ENCODE data around the gene TUBB3. TPM values are rescaled to one million over a fixed set of nuclear protein-coding genes. Genes with fewer than 3 reads are reported as not detected.
A peak's percentile ranks its signal among the peaks of the same experiment; 100 is the strongest.

TUBB3 gene
- total and polyA plus RNA-seq, 2 of the 8 experiments (the other 6 are each of a cell fraction or from before 2014, with no cell fraction given) = 275 to 393 TPM

- Histone ChIP-seq H3K4me3 (ENCODE audit: extremely low read depth in 1 of 4, insufficient read depth in 2 of 4, low read depth in 3 of 4, low read length in 4 of 4) (no peak overlapping the region), H4K5ac (ENCODE audit: insufficient read length, low read depth, low read length) (no peak overlapping the region), H2BK12ac (ENCODE audit: low read depth, low read length) (no peak overlapping the region), H3K23ac (ENCODE audit: insufficient read length) (no peak overlapping the region), H3K9ac (replicated peaks in 1 of 4; ENCODE audit: extremely low read depth in 1 of 4, low read depth in 3 of 4, low read length in 3 of 4) (no peak overlapping the region), H2BK15ac (ENCODE audit: low read length) (no peak overlapping the region), H3K79me2 (ENCODE audit: control insufficient read depth in 1 of 2, insufficient read depth in 2 of 2, low read length in 2 of 2) (no peaks in the 10 kb centered on the region), H3K27ac (ENCODE audit: low read depth, low read length) (no peak overlapping the region), H4K20me1 (replicated peaks in 1 of 2; ENCODE audit: control insufficient read depth in 1 of 2, insufficient read depth in 2 of 2, low read length in 2 of 2) (peaks cover 0 to 4% of the 10 kb centered on the region in 2 experiments), H2BK5ac (ENCODE audit: low read depth, low read length) (peak overlapping the region; percentile 35; the same call in 1 of the 2 replicates), H3K9me3 (ENCODE audit: insufficient read depth in 2 of 2, low read depth in 1 of 2, low read length in 1 of 2) (peaks cover 0 to 16% of the 10 kb centered on the region in 2 experiments; a peak in 3 of 4 replicates), H3K4me1 (replicated peaks in 1 of 4; ENCODE audit: control insufficient read depth in 3 of 4, insufficient read depth in 4 of 4, low read length in 3 of 4) (peaks cover 0 to 2% (median 0%) of the 10 kb centered on the region in 4 experiments; a peak in 4 of 7 replicates), H2AFZ (ENCODE audit: low read length) (no peak overlapping the region), H2BK20ac (ENCODE audit: low read length) (no peak overlapping the region), H3K79me1 (ENCODE audit: low read depth, low read length) (no peaks in the 10 kb centered on the region), H4K91ac (replicated peaks; ENCODE audit: insufficient read length, low read length) (no peak overlapping the region), H3K18ac (ENCODE audit: extremely low read depth, low read length) (no peak overlapping the region), H3K27me3 (replicated peaks in 1 of 4; ENCODE audit: control insufficient read depth in 3 of 4, extremely low read depth in 1 of 4, insufficient read depth in 3 of 4, low read length in 3 of 4) (no peaks in the 10 kb centered on the region), H3K4me2 (ENCODE audit: insufficient read depth in 1 of 2, low read depth in 2 of 2, low read length in 2 of 2) (no peak overlapping the region), H2AK5ac (ENCODE audit: low read depth, low read length) (no peak overlapping the region), H3K14ac (ENCODE audit: insufficient read length) (no peak overlapping the region), H3K56ac (replicated peaks; ENCODE audit: insufficient read length, low read depth, low read length) (no peak overlapping the region), H2BK120ac (replicated peaks; ENCODE audit: low read depth, low read length) (no peak overlapping the region), H3K23me2 (ENCODE audit: low read depth, low read length) (no peaks in the 10 kb centered on the region; the same call in 1 of the 2 replicates), H3K4ac (replicated peaks; ENCODE audit: insufficient read length, low read depth, low read length) (no peak overlapping the region), H4K8ac (ENCODE audit: extremely low read depth, insufficient read depth, low read length) (no peak overlapping the region), H3K36me3 (ENCODE audit: control insufficient read depth in 2 of 4, insufficient read depth in 4 of 4, low read length in 3 of 4) (peaks cover 2 to 13% (median 7%) of the 10 kb centered on the region in 4 experiments; a peak in 6 of 8 replicates)
- POLR2A ChIA-PET (ENCODE audit: partially characterized antibody) = interaction anchor here (1.1 to 6.5 kb wide), 2 partner anchors 11 to 107 kb away, joined by 3 to 71 read pairs; partner anchors contain the start of gene TUBB3
- CTCF ChIA-PET (ENCODE audit: partially characterized antibody) = interaction anchor here (0.7 to 5.9 kb wide), 7 partner anchors 10 to 165 kb away, joined by 3 to 70 read pairs (median 4); partner anchors contain the start of genes MC1R and TUBB3
- WGBS, 2 experiments (ENCODE audit: extremely low coverage in 1 of 2, insufficient coverage in 1 of 2, insufficient read length in 1 of 2, insufficient replicate concordance in 2 of 2, low coverage in 1 of 2, low lambda C conversion rate in 2 of 2, missing lambda C conversion rate in 1 of 2) = 95% methylated on average over 14 of the region's 14 CpGs; no CpG with 5 or more reads in 1 of the 2 experiments
- DNase-seq (ENCODE audit: low read depth in 1 of 2, low spot score in 2 of 2) (no peak), FAIRE-seq (no peak)
- TF ChIP-seq HDAC6 (IDR thresholded peaks at IDR 0.05; ENCODE audit: low read depth, low read length) (no peak), KDM4A (IDR thresholded peaks at IDR 0.05; ENCODE audit: low read depth, low read length, severe bottlenecking) (no peak), GTF2F1 (IDR thresholded peaks at IDR 0.05; ENCODE audit: borderline replicate concordance, low read depth, low read length) (no peak), KDM1A (IDR thresholded peaks at IDR 0.05; ENCODE audit: borderline replicate concordance, low read length) (no peak), ATF2 (IDR thresholded peaks at IDR 0.05; ENCODE audit: low read length) (no peak), CTBP2 (IDR thresholded peaks at IDR 0.05; ENCODE audit: borderline replicate concordance, insufficient read depth, insufficient read length, low read length) (no peak), RBBP5 (IDR thresholded peaks at IDR 0.05; ENCODE audit: borderline replicate concordance, low read depth, low read length) (no peak), CBX5 (IDR thresholded peaks at IDR 0.05; ENCODE audit: low read depth, low read length) (no peak), TAF7 (optimal IDR thresholded peaks at IDR 0.05; ENCODE audit: borderline replicate concordance, low read depth, low read length) (no peak), RFX5 (IDR thresholded peaks at IDR 0.05; ENCODE audit: borderline replicate concordance, low read depth, low read length) (no peak), JUND (IDR thresholded peaks at IDR 0.05; ENCODE audit: low read length) (no peak), CHD1 (IDR thresholded peaks at IDR 0.05; ENCODE audit: low read depth, low read length) (no peak)
Observed at GRCh38 chr16:89911375-89911774, 11.8 kb upstream of the TUBB3 start.
